Vein endothelial cell (primary cell): ENCODE measurements around the gene C3orf20. TPM values are rescaled to one million over a fixed set of nuclear protein-coding genes. Genes with fewer than 3 reads are reported as not detected.

Experiments
- total RNA-seq: library from RNA; depleted of rRNA; stranded (reverse); fragments of >200 nt; gene quantifications from 2 replicates; pipeline ENCODE4 v1.2.3, GENCODE V29; 2012

C3orf20 gene
- not detected in 2 replicates for total RNA-seq

GRCh38 chr3:14674841-14675240 is at the start of gene C3orf20:
TSS of gene C3orf20 (plus strand) at chr3:14675141. CDS start at chr3:14682714, 7,573 bp downstream.

GRCh38 chr3:14651440-14652251 is 23.3 kb upstream of the C3orf20 start, which contains the start of gene CCDC174:
TSS of gene CCDC174 (plus strand) at chr3:14651762. CDS start at chr3:14651837, 75 bp downstream.

GRCh38 chr3:14818804-14819500 is 144.0 kb downstream of the C3orf20 start, which contains the start of gene FGD5:
TSS of gene FGD5 (plus strand) at chr3:14818962. CDS start at chr3:14819072, 110 bp downstream.

Other genes with a start within 250 kb of the C3orf20 start
- not detected in 2 replicates for gene GRIP2, start 134.8 kb upstream of the C3orf20 start, total RNA-seq
- 10.8 and 11.4 TPM in 2 replicates for gene CCDC174, start 23.4 kb upstream of the C3orf20 start, total RNA-seq
- 127 and 130 TPM in 2 replicates for gene FGD5, start 143.8 kb downstream of the C3orf20 start, total RNA-seq